VCaP (cell line): ENCODE data around the gene SSH3.

ENCODE experiments used
- H3K27ac ChIP-seq: fragments of 450-650 bp; 2 replicates; pipeline ENCODE4 v1.5.1; 2017
- CTCF ChIP-seq: fragments of 450-650 bp; conservative IDR thresholded peaks from 2 replicates; pipeline ENCODE4 v1.5.1; 2017; ENCODE audit warnings: mild to moderate bottlenecking, moderate library complexity

Gene SSH3

GRCh38 chr11:67356864-67357561 is 53.7 kb downstream of the SSH3 start:
- no peak overlapping the region for H3K27ac ChIP-seq
- TF ChIP-seq CTCF, result peak; percentile 100

- TF ChIP-seq CTCF, result no peak
- H3K27ac ChIP-seq, result no peak overlapping the region
These were observed 54.7 kb downstream of the SSH3 start for GRCh38 chr11:67357831-67358670.
